Naive thymus-derived CD4-positive, alpha-beta T cell (primary cell): ENCODE data around the gene FGD4. TPM values are rescaled to one million over a fixed set of nuclear protein-coding genes. Genes with fewer than 3 reads are reported as not detected.
A peak's percentile ranks its signal among the peaks of the same experiment; 100 is the strongest.
"Not testable (repeated sequence)": the region's sequence is repeated elsewhere in the genome, so short reads cannot be mapped to it uniquely, and the experiment has no call there.

ENCODE experiments used
- ATAC-seq: fragments of 150-1000 bp; cut with Tn5 transposase; 2 replicates; pipeline ENCODE4 v1.10.0; 2021; ENCODE audit warnings: mild to moderate bottlenecking, moderate library complexity
- CTCF ChIA-PET: fragments of 350-600 bp; sonication (Branson Sonifier 250); formaldehyde crosslinking; loops from one replicate; lab custom pipeline; 2021; ENCODE audit warnings: antibody characterized with exemption; lab: Charles Lee
- POLR2A ChIA-PET: fragments of 350-600 bp; sonication (Branson Sonifier 250); formaldehyde crosslinking; loops from one replicate; lab custom pipeline; 2021; ENCODE audit warnings: antibody characterized with exemption, inconsistent platforms; lab: Charles Lee
- DNase-seq, 9 donors: peaks; one replicate each; pipeline versions ENCODE4 v3.0.0 to v3.0.0-alpha.2; 2020 to 2022; ENCODE audit warnings: mixed read lengths in 1 of 9
- H3K27ac ChIP-seq: one replicate; pipeline ENCODE4 v1.7.0; 2013; ENCODE audit warnings: mild to moderate bottlenecking, low read depth, low read length, moderate library complexity
- H3K27me3 ChIP-seq, 2 donors: one replicate each; pipeline ENCODE4 v1.7.0; 2013; ENCODE audit warnings: low read length in 2 of 2, mild to moderate bottlenecking in 2 of 2, moderate library complexity in 2 of 2; ENCODE audit not compliant: control insufficient read depth in 2 of 2, insufficient read depth in 2 of 2
- H3K36me3 ChIP-seq, 3 experiments: 1 replicate in 2 of 3; 2 replicates in 1 of 3; pipeline ENCODE4 v1.7.0; 2013; ENCODE audit warnings: low read length in 3 of 3, mild to moderate bottlenecking in 3 of 3, moderate library complexity in 1 of 3; ENCODE audit not compliant: insufficient read depth in 3 of 3, control insufficient read depth in 2 of 3
- H3K4me1 ChIP-seq, 2 donors: one replicate each; pipeline ENCODE4 v1.7.0; 2013; ENCODE audit warnings: low read length in 2 of 2, mild to moderate bottlenecking in 2 of 2, moderate library complexity in 1 of 2; ENCODE audit not compliant: control insufficient read depth in 2 of 2, insufficient read depth in 2 of 2
- H3K4me3 ChIP-seq: 2 replicates; pipeline ENCODE4 v1.7.0; 2013; ENCODE audit warnings: mild to moderate bottlenecking, low read length
- H3K9me3 ChIP-seq, 3 experiments: 1 replicate in 2 of 3; 2 replicates in 1 of 3; pipeline ENCODE4 v1.7.0; 2013; ENCODE audit warnings: low read length in 3 of 3; ENCODE audit not compliant: control insufficient read depth in 2 of 3
- H3K27ac Mint-ChIP-seq, 9 donors: one replicate each; pipeline ENCODE4 v1.8.0; 2020 to 2022; ENCODE audit warnings: mixed read lengths in 9 of 9, mild to moderate bottlenecking in 8 of 9, moderate library complexity in 5 of 9, inconsistent platforms in 2 of 9
- H3K27me3 Mint-ChIP-seq, 5 donors: one replicate each; pipeline ENCODE4 v1.8.0; 2021 to 2022; ENCODE audit warnings: mixed read lengths in 5 of 5, mild to moderate bottlenecking in 1 of 5
- H3K36me3 Mint-ChIP-seq, 5 donors: one replicate each; pipeline ENCODE4 v1.8.0; 2020 to 2022; ENCODE audit warnings: mixed read lengths in 5 of 5, mild to moderate bottlenecking in 3 of 5, inconsistent platforms in 1 of 5
- H3K4me1 Mint-ChIP-seq, 7 donors: one replicate each; pipeline ENCODE4 v1.8.0; 2020 to 2022; ENCODE audit warnings: mixed read lengths in 7 of 7, mild to moderate bottlenecking in 3 of 7, inconsistent platforms in 1 of 7
- H3K4me3 Mint-ChIP-seq, 10 donors: one replicate each; pipeline ENCODE4 v1.8.0; 2020 to 2022; ENCODE audit warnings: mild to moderate bottlenecking in 10 of 10, mixed read lengths in 10 of 10, moderate library complexity in 6 of 10, inconsistent platforms in 2 of 10
- H3K9me3 Mint-ChIP-seq, 11 donors: one replicate each; pipeline ENCODE4 v1.8.0; 2020 to 2022; ENCODE audit warnings: mixed read lengths in 11 of 11, mild to moderate bottlenecking in 4 of 11, inconsistent platforms in 1 of 11, moderate library complexity in 1 of 11
- intact Hi-C, 2 donors: fragments of 100-400 bp; cut with micrococcal nuclease; formaldehyde crosslinking; loops; one replicate each; pipeline ENCODE4 v1.15.1; 2023
- polyA plus RNA-seq, 2 donors: library from polyadenylated mRNA; unstranded; fragments of 300-500 nt; fragmentation: Illumina TruSeq; gene quantifications; one replicate each; pipeline ENCODE4 v1.2.3, GENCODE V29; 2021
- total RNA-seq, 6 experiments: library from RNA in 5 of 6; stranded (reverse) in 5 of 6; gene quantifications; 1 replicate in 5 of 6; 2 replicates in 1 of 6; pipeline ENCODE4 v1.2.3 and lab custom pipeline; 2021 to 2026

Gene FGD4
- total and polyA plus RNA-seq, 7 experiments from 2014 or later, result 0.12 to 13.7 (median 0.50) TPM; not detected in 1

DNA sequence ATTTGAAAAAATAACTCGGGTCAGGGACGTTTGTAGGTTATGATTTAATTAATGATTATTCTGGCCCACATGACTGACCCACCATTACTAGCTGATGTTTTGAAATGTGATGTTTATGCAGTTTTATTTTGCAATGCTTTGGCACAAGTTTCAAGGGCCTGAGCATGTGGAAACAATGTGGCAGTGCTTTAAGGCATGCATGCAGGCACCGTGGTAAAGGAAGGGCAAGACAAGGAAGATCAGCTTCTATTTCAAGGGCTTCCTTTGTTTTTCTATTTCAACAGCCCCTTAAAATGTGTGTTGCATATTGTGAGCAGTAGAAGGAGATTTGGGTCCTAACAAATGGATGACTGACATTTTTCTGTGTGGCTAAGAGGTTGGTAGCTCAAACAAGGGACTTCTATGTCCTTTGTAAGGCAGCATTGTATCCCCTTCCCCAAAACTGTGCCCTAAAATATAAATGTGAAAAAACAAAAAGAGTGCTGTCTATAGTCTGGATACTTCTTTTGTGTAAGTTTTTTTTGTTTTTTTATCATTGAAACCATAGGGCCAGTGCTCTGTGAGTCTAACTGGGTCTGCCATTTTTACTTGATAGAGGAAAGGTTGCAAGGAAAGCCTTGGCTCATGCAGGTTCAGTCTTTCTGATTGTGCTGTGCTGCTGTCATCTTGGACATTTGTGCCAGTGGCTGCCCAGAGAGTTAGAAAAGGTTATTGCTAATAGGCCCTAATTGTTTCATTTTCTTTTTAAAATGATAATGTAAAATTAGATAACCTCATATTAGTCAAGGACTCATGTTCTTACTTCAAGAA lies 103.5 kb downstream of the FGD4 start:
- intact Hi-C loops, result no loop called here
- Histone ChIP-seq H3K4me1 (no peaks in the 10 kb centered on the region), H3K4me3 (no peak overlapping the region), H3K27ac (no peak overlapping the region), H3K27me3 (no peaks in the 10 kb centered on the region), H3K9me3 (no peaks in the 10 kb centered on the region), H3K36me3 (no peaks in the 10 kb centered on the region)
- ChIA-PET POLR2A (no interaction called here), CTCF (no interaction called here)
- Mint-ChIP-seq H3K27me3 (peaks cover 0 to 4% (median 1%) of the 10 kb centered on the region in 5 donors), H3K4me3 (no peak overlapping the region), H3K27ac (no peak overlapping the region), H3K36me3 (no peaks in the 10 kb centered on the region), H3K4me1 (peaks cover 0 to 4% (median 0%) of the 10 kb centered on the region in 7 donors), H3K9me3 (peaks cover 0 to 7% (median 0%) of the 10 kb centered on the region in 11 donors)
- ATAC-seq (no peak), DNase-seq (no peak)

DNA sequence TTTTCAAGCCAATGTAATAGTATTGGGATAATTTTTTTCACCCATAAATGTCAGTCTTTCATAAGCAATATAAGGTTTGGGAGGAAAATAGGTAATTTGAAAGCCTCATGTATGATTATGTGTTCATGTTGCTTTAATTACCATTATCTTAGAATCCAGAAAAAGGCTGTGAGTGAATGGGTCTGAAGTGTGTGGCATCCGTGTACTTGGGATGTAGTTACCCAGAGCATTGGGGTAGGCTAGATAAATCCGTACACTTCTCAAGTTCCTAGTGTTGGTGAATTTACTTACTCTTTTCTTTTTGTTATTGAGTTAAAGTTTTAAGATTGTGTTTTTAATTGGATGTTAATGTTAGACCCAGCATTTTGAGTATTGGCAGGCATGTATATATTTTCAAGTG lies 104.4 kb downstream of the FGD4 start:
- CTCF ChIA-PET, result interaction anchor here (0.6 kb wide), 1 partner anchor 23 kb away, joined by 3 read pairs; no protein-coding TSS in a partner anchor
- no peak for DNase-seq
- no peak for ATAC-seq
- intact Hi-C loops, result no loop called here
- peaks cover 0 to 2% (median 0%) of the 10 kb centered on the region in 7 donors for H3K4me1 Mint-ChIP-seq
- H3K27me3 Mint-ChIP-seq, result peaks cover 0 to 9% (median 4%) of the 10 kb centered on the region in 5 donors
- Histone ChIP-seq H3K27me3 (no peaks in the 10 kb centered on the region), H3K4me1 (no peaks in the 10 kb centered on the region), H3K27ac (no peak overlapping the region), H3K9me3 (no peaks in the 10 kb centered on the region), H3K4me3 (no peak overlapping the region), H3K36me3 (no peaks in the 10 kb centered on the region)
- no peaks in the 10 kb centered on the region for H3K36me3 Mint-ChIP-seq
- H3K27ac Mint-ChIP-seq, result no peak overlapping the region
- peaks cover 0 to 7% (median 0%) of the 10 kb centered on the region in 11 donors for H3K9me3 Mint-ChIP-seq
- POLR2A ChIA-PET, result no interaction called here
- no peak overlapping the region for H3K4me3 Mint-ChIP-seq

DNA sequence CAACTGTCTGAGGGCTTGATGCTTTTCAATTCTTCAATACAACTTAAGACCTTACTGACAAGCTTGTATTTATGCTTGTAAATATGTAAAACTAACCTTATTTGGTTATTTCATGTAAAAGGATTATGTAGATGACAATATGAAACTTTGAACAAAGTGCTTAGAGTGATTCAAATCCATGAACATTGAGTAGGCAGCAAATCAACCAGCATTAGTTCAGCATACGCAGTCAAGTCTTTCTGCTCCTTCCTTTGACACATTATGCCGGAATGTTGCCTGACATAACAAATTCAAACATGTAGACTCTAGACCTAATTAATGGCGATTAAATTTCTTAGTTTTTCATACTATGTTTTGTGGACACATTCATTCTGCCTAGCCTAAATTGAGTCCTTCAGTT lies 105.2 kb downstream of the FGD4 start:
- H3K27ac Mint-ChIP-seq, result no peak overlapping the region
- no peak overlapping the region for H3K4me3 Mint-ChIP-seq
- H3K36me3 Mint-ChIP-seq, result no peaks in the 10 kb centered on the region
- no peaks in the 10 kb centered on the region for H3K27me3 ChIP-seq
- peaks cover 0 to 7% (median 0%) of the 10 kb centered on the region in 11 donors for H3K9me3 Mint-ChIP-seq
- H3K4me1 Mint-ChIP-seq, result peaks cover 0 to 2% (median 0%) of the 10 kb centered on the region in 7 donors
- no peak for DNase-seq
- ATAC-seq, result no peak
- ChIA-PET POLR2A (no interaction called here), CTCF (no interaction called here)
- no peaks in the 10 kb centered on the region for H3K4me1 ChIP-seq
- H3K36me3 ChIP-seq, result no peaks in the 10 kb centered on the region
- peaks cover 0 to 10% (median 4%) of the 10 kb centered on the region in 5 donors for H3K27me3 Mint-ChIP-seq
- H3K27ac ChIP-seq, result no peak overlapping the region
- intact Hi-C loops, result no loop called here
- no peaks in the 10 kb centered on the region for H3K9me3 ChIP-seq
- no peak overlapping the region for H3K4me3 ChIP-seq

DNA sequence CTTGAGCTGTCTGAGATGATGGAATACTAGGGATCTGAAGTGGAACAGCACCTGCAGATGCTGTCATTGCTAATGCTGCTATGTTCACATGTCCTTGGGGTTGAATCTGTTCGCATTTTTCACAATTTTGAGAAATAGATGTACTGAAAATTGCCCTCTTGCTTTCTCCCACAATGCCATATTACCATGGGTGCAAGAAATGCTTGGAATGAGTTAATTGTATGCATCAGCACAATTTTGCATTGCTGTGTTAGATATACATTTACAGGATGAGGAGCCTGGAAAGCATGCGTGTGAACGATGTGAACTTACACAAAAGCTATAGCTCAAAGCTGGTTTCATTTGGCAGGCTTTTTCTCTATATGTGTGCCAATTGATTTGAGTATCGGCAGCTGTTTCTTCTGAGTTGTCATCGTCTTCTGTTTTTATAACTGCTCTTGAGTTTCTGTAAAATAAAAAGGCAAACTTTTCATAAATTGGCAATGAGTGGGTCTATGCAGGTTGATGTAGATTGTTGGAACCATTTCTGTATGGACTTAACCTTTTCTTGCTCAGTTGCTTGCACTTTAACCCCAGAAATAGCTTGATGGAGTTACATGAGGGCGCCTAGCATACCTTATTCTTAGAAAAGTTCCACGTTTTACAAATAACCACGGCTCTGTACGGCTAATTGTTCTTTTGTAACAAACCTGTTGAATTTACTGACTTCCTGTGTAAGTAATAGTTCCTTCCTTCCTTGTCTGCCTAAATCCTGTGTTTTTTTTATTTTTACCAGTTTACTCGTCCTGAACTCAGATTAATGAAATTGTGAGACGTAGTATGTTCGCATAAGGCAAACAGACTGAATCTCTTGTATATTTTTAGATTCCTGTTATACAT lies 105.9 kb downstream of the FGD4 start:
- no peak overlapping the region for H3K27ac ChIP-seq
- H3K4me1 Mint-ChIP-seq, result peaks cover 0 to 2% (median 0%) of the 10 kb centered on the region in 7 donors
- peaks cover 0 to 10% (median 4%) of the 10 kb centered on the region in 5 donors for H3K27me3 Mint-ChIP-seq
- DNase-seq, result no peak
- no peak overlapping the region for H3K27ac Mint-ChIP-seq
- CTCF ChIA-PET, result no interaction called here
- no peaks in the 10 kb centered on the region for H3K36me3 ChIP-seq
- H3K4me1 ChIP-seq, result no peaks in the 10 kb centered on the region
- intact Hi-C loops, result no loop called here
- peaks cover 0 to 7% (median 0%) of the 10 kb centered on the region in 11 donors for H3K9me3 Mint-ChIP-seq
- H3K9me3 ChIP-seq, result no peaks in the 10 kb centered on the region
- ATAC-seq, result no peak
- no peaks in the 10 kb centered on the region for H3K27me3 ChIP-seq
- no peak overlapping the region for H3K4me3 ChIP-seq
- POLR2A ChIA-PET, result no interaction called here
- no peaks in the 10 kb centered on the region for H3K36me3 Mint-ChIP-seq
- H3K4me3 Mint-ChIP-seq, result no peak overlapping the region

DNA sequence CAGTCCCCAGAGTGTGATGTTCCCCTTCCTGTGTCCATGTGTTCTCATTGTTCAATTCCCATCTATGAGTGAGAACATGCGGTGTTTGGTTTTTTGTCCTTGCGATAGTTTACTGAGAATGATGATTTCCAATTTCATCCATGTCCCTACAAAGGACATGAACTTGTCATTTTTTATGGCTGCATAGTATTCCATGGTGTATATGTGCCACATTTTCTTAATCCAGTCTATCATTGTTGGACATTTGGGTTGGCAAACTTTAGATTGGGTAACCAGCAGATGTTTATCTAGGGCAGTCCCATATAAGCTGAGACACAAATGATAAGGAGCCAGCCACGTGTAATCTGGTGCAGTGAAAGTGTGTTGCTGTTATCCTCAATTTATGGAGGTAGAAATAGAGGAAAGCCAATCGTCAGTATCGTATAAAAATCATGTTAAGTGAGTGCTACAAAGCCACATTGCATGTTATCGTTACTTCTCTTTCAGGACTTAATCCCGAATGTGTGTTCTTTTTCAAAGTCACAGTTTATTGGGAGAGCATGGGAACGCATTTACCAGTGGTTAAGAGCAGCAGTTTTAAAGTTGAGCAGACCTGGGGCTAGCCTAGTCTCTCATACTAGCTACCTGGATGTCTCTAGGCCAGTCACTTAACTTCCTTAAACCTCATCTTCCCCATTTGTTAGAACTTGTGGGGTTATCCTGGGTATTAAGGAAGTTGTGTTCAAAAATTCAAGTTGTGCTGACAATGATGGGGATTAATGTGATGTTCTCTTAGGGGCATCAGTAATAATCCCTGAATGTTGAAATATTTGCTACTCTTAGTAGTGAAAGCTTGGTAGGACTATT lies 108.0 kb downstream of the FGD4 start:
- H3K9me3 ChIP-seq, H3K36me3 Mint-ChIP-seq, H3K4me1 Mint-ChIP-seq, H3K4me1 ChIP-seq, intact Hi-C loops, H3K9me3 Mint-ChIP-seq, H3K27me3 ChIP-seq, H3K27ac Mint-ChIP-seq, H3K4me3 Mint-ChIP-seq, CTCF ChIA-PET, H3K4me3 ChIP-seq, H3K27ac ChIP-seq, H3K36me3 ChIP-seq, DNase-seq, POLR2A ChIA-PET: not testable (repeated sequence)
- peaks cover 0 to 14% (median 8%) of the 10 kb centered on the region in 5 donors for H3K27me3 Mint-ChIP-seq
- peak; percentile 60 for ATAC-seq

DNA sequence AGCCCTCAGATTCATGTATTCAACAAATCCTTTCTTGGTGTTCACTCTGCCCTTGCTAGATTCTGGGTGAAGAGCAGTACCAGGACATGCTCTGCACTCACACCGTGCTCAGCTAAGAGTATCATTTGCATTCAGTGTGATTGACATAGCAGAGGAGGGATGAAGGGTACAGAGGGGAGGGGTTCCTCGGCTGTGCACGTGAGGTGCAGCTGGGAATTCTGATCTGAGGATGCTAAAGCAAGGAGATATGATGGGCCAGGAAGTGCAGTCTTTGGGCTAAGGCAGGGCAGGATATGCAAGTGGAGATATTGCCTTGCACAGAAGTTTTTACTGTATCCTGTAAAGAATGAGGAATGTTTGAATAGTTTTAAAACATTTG lies 108.6 kb downstream of the FGD4 start:
- POLR2A ChIA-PET, result no interaction called here

More for the DNA sequence above, 108.6 kb downstream of the FGD4 start:
- ATAC-seq (no peak), DNase-seq (no peak)
- Mint-ChIP-seq H3K9me3 (peaks cover 0 to 7% (median 0%) of the 10 kb centered on the region in 11 donors), H3K27ac (no peak overlapping the region), H3K4me1 (no peaks in the 10 kb centered on the region), H3K27me3 (peaks cover 0 to 15% (median 13%) of the 10 kb centered on the region in 5 donors), H3K4me3 (no peak overlapping the region), H3K36me3 (no peaks in the 10 kb centered on the region)
- Histone ChIP-seq H3K4me3 (no peak overlapping the region), H3K4me1 (no peaks in the 10 kb centered on the region), H3K9me3 (no peaks in the 10 kb centered on the region), H3K27ac (no peak overlapping the region), H3K36me3 (no peaks in the 10 kb centered on the region), H3K27me3 (no peaks in the 10 kb centered on the region)
- intact Hi-C loops, result no loop called here
- CTCF ChIA-PET, result no interaction called here
